Kidney (tissue), 14 donors: Measurements from ENCODE around the gene KCNC4. TPM values are rescaled to one million over a fixed set of nuclear protein-coding genes. Genes with fewer than 3 reads are reported as not detected.

Experiments
- DNase-seq, 5 donors: peaks; one replicate each; pipeline ENCODE4 v3.0.0-alpha.2; 2013 to 2020
- FAIRE-seq: peaks from 2 replicates; lab custom pipeline; 2012; peaks lifted over from hg19 to GRCh38; lab: Jason Lieb, UNC
- H3K27ac ChIP-seq, 2 donors: one replicate each; pipeline ENCODE4 v1.7.0; 2013; ENCODE audit warnings: low read depth in 2 of 2, low read length in 2 of 2, inconsistent platforms in 1 of 2
- H3K27me3 ChIP-seq: one replicate; pipeline ENCODE4 v1.7.1; 2013; ENCODE audit warnings: low read length, inconsistent platforms; ENCODE audit not compliant: control insufficient read depth, insufficient read depth
- H3K36me3 ChIP-seq, 3 donors: one replicate each; pipeline versions ENCODE4 v1.7.0 to v1.7.1; 2013; ENCODE audit warnings: low read length in 3 of 3, control low read depth in 1 of 3, inconsistent platforms in 1 of 3; ENCODE audit not compliant: insufficient read depth in 3 of 3, control insufficient read depth in 2 of 3
- H3K4me1 ChIP-seq, 3 donors: one replicate each; pipeline versions ENCODE4 v1.7.0 to v1.7.1; 2013; ENCODE audit warnings: low read length in 3 of 3, inconsistent platforms in 1 of 3, low read depth in 1 of 3; ENCODE audit not compliant: control insufficient read depth in 2 of 3, insufficient read depth in 2 of 3
- H3K4me3 ChIP-seq, 3 donors: one replicate each; pipeline versions ENCODE4 v1.7.0 to v1.8.1; 2013; ENCODE audit warnings: low read length in 3 of 3, control low read depth in 1 of 3, inconsistent platforms in 1 of 3
- H3K9ac ChIP-seq, 3 donors: one replicate each; pipeline versions ENCODE4 v1.7.0 to v1.7.1; 2013; ENCODE audit warnings: low read length in 3 of 3, control low read depth in 1 of 3, inconsistent platforms in 1 of 3
- H3K9me3 ChIP-seq, 3 donors: one replicate each; pipeline versions ENCODE4 v1.7.0 to v1.7.1; 2013; ENCODE audit warnings: low read length in 3 of 3, control low read depth in 1 of 3, inconsistent platforms in 1 of 3; ENCODE audit not compliant: control insufficient read depth in 2 of 3, insufficient read depth in 1 of 3
- intact Hi-C: fragments of 100-400 bp; cut with DNase I; formaldehyde crosslinking; loops from one replicate; pipeline ENCODE4 v1.11.1; 2022
- polyA plus RNA-seq: library from polyadenylated mRNA; stranded (reverse); fragments of 350-450 nt; fragmentation: Illumina TruSeq; extraction: RNeasy Lipid Tissue Mini Kit (QIAGEN cat#74804); gene quantifications from one replicate; pipeline ENCODE4 v1.2.3, GENCODE V29; 2014; ENCODE audit warnings: low read depth, low replicate concordance; ENCODE audit not compliant: insufficient read depth
- total RNA-seq: library from RNA; stranded (reverse); fragmentation: NEBNext Ultra II Directional; extraction: Animal tissue kit (Norgen Biotek cat#: 25700); gene quantifications from one replicate; pipeline ENCODE4 v1.2.1, GENCODE V29; 2021
- TF ChIP-seq, protein P1 (sequence below): IDR thresholded peaks from 3 replicates; pipeline ENCODE4 v1.5.1; 2012; ENCODE audit warnings: mild to moderate bottlenecking, moderate library complexity, borderline replicate concordance; ENCODE audit not compliant: insufficient read depth; ENCODE audit errors: extremely low read depth
- donor health status: control.
- donor health status: control.
- donor health status: control.
- donor health status: control.
- donor health status: control.
- donor health status: DM: yes; HTN: yes; CAD: no.
- donor health status: Normal renal cell carcinoma (clear cell type).

Gene KCNC4
- total and polyA plus RNA-seq, 2 donors from 2014 or later = 12.9 to 52.9 TPM

DNA sequence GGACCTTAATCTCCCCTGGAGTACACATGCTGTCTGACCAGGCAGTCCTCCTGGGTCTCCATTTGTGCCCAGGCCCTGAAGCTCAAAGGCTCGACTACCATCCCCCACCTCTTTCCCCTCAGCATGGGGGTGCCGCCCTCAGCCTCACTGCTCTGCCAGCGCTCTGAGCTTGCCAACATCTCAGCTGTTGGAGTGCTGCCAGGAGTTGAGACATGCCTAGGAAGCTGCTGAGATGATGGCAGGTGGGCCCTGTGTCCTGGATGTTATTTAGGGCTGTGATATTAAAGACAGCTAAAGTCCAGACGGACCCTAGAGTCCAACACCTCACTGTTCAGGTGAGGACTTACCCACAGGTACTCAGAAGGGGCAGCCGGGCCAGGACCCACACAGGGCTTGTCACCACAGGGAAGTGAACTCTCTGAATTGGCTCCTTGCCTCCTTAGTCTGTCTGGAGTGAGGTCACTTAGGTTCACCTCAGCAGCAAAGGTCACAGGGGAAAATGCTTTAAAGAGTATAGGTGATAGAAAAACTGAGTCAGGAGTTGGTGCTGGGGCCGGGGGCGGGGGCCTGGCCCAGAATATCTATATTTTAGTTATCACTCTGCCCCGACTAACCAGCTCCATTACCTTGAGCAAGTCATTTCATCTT lies 19.7 kb upstream of the KCNC4 start:
- H3K27ac ChIP-seq = no peak overlapping the region
- DNase-seq = no peak
- no peak overlapping the region for H3K9ac ChIP-seq
- H3K4me1 ChIP-seq = no peaks in the 10 kb centered on the region
- TF ChIP-seq, protein P1, sequence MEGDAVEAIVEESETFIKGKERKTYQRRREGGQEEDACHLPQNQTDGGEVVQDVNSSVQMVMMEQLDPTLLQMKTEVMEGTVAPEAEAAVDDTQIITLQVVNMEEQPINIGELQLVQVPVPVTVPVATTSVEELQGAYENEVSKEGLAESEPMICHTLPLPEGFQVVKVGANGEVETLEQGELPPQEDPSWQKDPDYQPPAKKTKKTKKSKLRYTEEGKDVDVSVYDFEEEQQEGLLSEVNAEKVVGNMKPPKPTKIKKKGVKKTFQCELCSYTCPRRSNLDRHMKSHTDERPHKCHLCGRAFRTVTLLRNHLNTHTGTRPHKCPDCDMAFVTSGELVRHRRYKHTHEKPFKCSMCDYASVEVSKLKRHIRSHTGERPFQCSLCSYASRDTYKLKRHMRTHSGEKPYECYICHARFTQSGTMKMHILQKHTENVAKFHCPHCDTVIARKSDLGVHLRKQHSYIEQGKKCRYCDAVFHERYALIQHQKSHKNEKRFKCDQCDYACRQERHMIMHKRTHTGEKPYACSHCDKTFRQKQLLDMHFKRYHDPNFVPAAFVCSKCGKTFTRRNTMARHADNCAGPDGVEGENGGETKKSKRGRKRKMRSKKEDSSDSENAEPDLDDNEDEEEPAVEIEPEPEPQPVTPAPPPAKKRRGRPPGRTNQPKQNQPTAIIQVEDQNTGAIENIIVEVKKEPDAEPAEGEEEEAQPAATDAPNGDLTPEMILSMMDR = no peak
- no peaks in the 10 kb centered on the region for H3K9me3 ChIP-seq
- no peak overlapping the region for H3K4me3 ChIP-seq
- H3K27me3 ChIP-seq = no peaks in the 10 kb centered on the region
- intact Hi-C loops = no loop called here
- FAIRE-seq = no peak
- no peaks in the 10 kb centered on the region for H3K36me3 ChIP-seq

DNA sequence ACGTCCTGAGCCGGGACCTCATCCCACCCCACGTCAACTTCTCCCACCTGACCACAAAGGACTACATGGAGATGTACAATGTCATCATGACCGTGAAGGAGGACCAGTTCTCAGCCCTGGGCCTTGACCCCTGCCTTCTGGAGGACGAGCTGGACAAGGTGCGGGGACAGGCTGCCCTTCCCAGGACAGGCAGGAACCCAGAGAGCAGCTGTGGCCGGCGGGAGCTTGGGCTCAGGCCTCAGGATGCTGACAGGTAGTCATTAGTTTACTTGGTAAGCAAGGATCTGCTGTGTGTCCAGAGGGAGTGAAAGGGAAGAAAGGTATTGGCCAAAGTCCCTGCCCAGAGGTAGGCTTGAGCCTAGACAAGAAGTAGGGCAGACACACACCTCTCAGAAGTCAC lies 17.6 kb upstream of the KCNC4 start:
- Histone ChIP-seq H3K9ac (no peak overlapping the region), H3K4me1 (no peaks in the 10 kb centered on the region), H3K27me3 (no peaks in the 10 kb centered on the region), H3K27ac (no peak overlapping the region), H3K36me3 (no peaks in the 10 kb centered on the region), H3K9me3 (no peaks in the 10 kb centered on the region), H3K4me3 (no peak overlapping the region)
- no peak for DNase-seq
- intact Hi-C loops = no loop called here
- TF ChIP-seq, protein P1 = no peak
- no peak for FAIRE-seq

DNA sequence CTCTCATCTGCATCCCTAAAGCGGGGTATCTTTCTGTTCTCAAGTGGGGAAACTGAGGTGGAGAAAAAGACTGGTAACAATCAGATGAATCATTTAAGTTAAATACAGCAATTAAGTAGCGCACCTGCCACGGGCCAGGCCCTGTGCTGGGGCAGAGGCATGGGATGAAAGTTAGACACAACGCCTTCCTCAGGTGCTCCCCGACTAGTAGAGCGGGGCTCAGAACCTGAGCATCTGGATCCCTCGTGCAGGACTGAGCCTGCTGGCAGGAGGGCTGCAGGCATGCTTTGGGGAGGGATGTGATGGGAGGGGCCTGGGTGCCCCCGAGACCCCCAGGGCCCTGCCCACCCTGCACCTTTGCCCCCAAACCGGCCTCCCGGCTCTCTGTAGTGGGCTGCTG lies 14.9 kb upstream of the KCNC4 start:
- Histone ChIP-seq H3K27ac (no peak overlapping the region), H3K9ac (no peak overlapping the region), H3K36me3 (no peaks in the 10 kb centered on the region), H3K27me3 (no peaks in the 10 kb centered on the region), H3K4me3 (no peak overlapping the region), H3K9me3 (no peaks in the 10 kb centered on the region), H3K4me1 (no peaks in the 10 kb centered on the region)
- FAIRE-seq (no peak), DNase-seq (peak in 1 of 5 donors; percentile 30)
- TF ChIP-seq, protein P1 = no peak
- intact Hi-C loops = no loop called here
